ENCODE measurements around the gene TP53INP2. TPM values are rescaled to one million over a fixed set of nuclear protein-coding genes. Genes with fewer than 3 reads are reported as not detected.

Gene TP53INP2
- total and polyA plus RNA-seq, 2 of the 13 experiments (the other 11 are each of a cell fraction or from before 2014, with no cell fraction given) = 5.2 to 18.8 TPM

- 0 out of 2 replicates have a peak, but pooled peaks have one; percentile 35 for TF ChIP-seq ZNF333 (CRISPR knock-in tag; IDR thresholded peaks at IDR 0.05; ENCODE audit: borderline replicate concordance)
- no peak for TF ChIP-seq PHF5A (CRISPR knock-in tag; IDR thresholded peaks at IDR 0.05; ENCODE audit: low read depth, unreplicated experiment)
- peak; percentile 42; the same call in 1 of the 2 replicates for TF ChIP-seq ZNF629 (CRISPR knock-in tag; conservative IDR thresholded peaks at IDR 0.05)
- no peak for TF ChIP-seq MYPOP (CRISPR knock-in tag; IDR thresholded peaks at IDR 0.05)
- TF ChIP-seq, protein P1, sequence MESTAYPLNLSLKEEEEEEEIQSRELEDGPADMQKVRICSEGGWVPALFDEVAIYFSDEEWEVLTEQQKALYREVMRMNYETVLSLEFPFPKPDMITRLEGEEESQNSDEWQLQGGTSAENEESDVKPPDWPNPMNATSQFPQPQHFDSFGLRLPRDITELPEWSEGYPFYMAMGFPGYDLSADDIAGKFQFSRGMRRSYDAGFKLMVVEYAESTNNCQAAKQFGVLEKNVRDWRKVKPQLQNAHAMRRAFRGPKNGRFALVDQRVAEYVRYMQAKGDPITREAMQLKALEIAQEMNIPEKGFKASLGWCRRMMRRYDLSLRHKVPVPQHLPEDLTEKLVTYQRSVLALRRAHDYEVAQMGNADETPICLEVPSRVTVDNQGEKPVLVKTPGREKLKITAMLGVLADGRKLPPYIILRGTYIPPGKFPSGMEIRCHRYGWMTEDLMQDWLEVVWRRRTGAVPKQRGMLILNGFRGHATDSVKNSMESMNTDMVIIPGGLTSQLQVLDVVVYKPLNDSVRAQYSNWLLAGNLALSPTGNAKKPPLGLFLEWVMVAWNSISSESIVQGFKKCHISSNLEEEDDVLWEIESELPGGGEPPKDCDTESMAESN (CRISPR knock-in tag; conservative IDR thresholded peaks at IDR 0.05) = peak; percentile 43; the same call in 1 of the 2 replicates
- no peak; the same call in 1 of the 2 replicates for TF ChIP-seq ZNF3 (CRISPR knock-in tag; IDR thresholded peaks at IDR 0.05)
- TF ChIP-seq GPBP1L1 (CRISPR knock-in tag; IDR thresholded peaks at IDR 0.05) = no peak
- 0 out of 2 replicates have a peak, but pooled peaks have one; percentile 4 for TF ChIP-seq HIVEP1 (CRISPR knock-in tag; IDR thresholded peaks at IDR 0.05)
- TF ChIP-seq, protein P2, sequence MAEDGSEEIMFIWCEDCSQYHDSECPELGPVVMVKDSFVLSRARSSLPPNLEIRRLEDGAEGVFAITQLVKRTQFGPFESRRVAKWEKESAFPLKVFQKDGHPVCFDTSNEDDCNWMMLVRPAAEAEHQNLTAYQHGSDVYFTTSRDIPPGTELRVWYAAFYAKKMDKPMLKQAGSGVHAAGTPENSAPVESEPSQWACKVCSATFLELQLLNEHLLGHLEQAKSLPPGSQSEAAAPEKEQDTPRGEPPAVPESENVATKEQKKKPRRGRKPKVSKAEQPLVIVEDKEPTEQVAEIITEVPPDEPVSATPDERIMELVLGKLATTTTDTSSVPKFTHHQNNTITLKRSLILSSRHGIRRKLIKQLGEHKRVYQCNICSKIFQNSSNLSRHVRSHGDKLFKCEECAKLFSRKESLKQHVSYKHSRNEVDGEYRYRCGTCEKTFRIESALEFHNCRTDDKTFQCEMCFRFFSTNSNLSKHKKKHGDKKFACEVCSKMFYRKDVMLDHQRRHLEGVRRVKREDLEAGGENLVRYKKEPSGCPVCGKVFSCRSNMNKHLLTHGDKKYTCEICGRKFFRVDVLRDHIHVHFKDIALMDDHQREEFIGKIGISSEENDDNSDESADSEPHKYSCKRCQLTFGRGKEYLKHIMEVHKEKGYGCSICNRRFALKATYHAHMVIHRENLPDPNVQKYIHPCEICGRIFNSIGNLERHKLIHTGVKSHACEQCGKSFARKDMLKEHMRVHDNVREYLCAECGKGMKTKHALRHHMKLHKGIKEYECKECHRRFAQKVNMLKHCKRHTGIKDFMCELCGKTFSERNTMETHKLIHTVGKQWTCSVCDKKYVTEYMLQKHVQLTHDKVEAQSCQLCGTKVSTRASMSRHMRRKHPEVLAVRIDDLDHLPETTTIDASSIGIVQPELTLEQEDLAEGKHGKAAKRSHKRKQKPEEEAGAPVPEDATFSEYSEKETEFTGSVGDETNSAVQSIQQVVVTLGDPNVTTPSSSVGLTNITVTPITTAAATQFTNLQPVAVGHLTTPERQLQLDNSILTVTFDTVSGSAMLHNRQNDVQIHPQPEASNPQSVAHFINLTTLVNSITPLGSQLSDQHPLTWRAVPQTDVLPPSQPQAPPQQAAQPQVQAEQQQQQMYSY (CRISPR knock-in tag; IDR thresholded peaks at IDR 0.05) = no peak
- TF ChIP-seq, protein P3, sequence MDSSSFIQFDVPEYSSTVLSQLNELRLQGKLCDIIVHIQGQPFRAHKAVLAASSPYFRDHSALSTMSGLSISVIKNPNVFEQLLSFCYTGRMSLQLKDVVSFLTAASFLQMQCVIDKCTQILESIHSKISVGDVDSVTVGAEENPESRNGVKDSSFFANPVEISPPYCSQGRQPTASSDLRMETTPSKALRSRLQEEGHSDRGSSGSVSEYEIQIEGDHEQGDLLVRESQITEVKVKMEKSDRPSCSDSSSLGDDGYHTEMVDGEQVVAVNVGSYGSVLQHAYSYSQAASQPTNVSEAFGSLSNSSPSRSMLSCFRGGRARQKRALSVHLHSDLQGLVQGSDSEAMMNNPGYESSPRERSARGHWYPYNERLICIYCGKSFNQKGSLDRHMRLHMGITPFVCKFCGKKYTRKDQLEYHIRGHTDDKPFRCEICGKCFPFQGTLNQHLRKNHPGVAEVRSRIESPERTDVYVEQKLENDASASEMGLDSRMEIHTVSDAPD (CRISPR knock-in tag; IDR thresholded peaks at IDR 0.05) = no peak
- TF ChIP-seq ZNF687 (CRISPR knock-in tag; IDR thresholded peaks at IDR 0.05) = no peak
- no peak for TF ChIP-seq ZNF460 (CRISPR knock-in tag; IDR thresholded peaks at IDR 0.05; ENCODE audit: borderline replicate concordance)
- TF ChIP-seq JDP2 (CRISPR knock-in tag; IDR thresholded peaks at IDR 0.05; ENCODE audit: borderline replicate concordance) = no peak
- no peak for TF ChIP-seq ZNF205 (CRISPR knock-in tag; IDR thresholded peaks at IDR 0.05)
- no peak for TF ChIP-seq ZNF569 (CRISPR knock-in tag; IDR thresholded peaks at IDR 0.05; ENCODE audit: borderline replicate concordance)
- no peak for TF ChIP-seq KAT7 (CRISPR knock-in tag; IDR thresholded peaks at IDR 0.05; ENCODE audit: borderline replicate concordance)
Observed at GRCh38 chr20:34703061-34703423, 1.1 kb upstream of the TP53INP2 start (continued).
